GM12873 (cell line): Measurements from ENCODE around the gene GPRC5B.

Experiments used
- TF ChIP-seq, protein P1 (sequence below): IDR thresholded peaks from 2 replicates; pipeline ENCODE4 v1.5.1; 2012; ENCODE audit warnings: low read depth, mild to moderate bottlenecking, moderate library complexity, low read length, control low read depth; ENCODE audit not compliant: insufficient read depth; ENCODE audit errors: missing control alignments

GPRC5B gene

DNA sequence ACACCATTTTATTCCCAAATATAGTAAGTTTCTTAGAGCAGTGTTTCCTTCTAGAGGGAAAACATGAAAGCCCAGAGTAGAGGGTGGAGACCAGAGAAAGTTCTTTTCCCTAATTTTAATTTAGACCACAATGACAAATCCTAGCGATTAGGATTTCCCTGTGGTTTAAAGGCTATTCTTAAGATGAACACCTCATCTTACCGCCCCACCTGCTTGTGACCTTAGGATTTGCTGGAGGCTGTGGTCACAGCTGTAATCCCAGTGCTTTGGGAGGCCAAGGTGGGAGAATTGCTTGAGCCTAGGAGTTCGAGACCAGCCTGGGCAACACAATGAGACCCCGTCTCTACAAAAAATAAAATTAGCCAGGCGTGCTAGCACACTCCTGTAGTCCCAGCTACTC, 51.1 kb downstream of the GPRC5B start:
- TF ChIP-seq, protein P1, sequence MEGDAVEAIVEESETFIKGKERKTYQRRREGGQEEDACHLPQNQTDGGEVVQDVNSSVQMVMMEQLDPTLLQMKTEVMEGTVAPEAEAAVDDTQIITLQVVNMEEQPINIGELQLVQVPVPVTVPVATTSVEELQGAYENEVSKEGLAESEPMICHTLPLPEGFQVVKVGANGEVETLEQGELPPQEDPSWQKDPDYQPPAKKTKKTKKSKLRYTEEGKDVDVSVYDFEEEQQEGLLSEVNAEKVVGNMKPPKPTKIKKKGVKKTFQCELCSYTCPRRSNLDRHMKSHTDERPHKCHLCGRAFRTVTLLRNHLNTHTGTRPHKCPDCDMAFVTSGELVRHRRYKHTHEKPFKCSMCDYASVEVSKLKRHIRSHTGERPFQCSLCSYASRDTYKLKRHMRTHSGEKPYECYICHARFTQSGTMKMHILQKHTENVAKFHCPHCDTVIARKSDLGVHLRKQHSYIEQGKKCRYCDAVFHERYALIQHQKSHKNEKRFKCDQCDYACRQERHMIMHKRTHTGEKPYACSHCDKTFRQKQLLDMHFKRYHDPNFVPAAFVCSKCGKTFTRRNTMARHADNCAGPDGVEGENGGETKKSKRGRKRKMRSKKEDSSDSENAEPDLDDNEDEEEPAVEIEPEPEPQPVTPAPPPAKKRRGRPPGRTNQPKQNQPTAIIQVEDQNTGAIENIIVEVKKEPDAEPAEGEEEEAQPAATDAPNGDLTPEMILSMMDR = no peak

DNA sequence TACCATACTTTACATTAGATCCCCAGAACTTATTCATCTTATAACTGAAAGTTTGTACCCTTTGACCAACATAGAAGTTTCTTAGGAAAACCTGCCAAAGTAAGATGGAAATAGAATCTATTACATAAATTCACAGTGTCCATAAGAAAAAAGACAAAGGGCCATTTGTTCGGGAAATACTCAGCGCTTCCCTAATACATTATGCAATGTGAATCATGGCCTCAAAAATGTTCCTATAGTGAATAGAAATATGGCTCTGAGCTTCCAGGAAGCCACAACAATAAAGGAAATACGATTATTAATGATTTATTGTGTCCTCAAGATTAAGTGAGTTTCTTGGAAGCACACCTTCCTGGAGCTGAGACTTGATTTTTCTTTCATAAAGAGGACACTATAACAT, 51.5 kb downstream of the GPRC5B start:
- TF ChIP-seq, protein P1 = no peak

- TF ChIP-seq, protein P1 = no peak
Observed at GRCh38 chr16:19831678-19832077, 53.0 kb downstream of the GPRC5B start.

DNA sequence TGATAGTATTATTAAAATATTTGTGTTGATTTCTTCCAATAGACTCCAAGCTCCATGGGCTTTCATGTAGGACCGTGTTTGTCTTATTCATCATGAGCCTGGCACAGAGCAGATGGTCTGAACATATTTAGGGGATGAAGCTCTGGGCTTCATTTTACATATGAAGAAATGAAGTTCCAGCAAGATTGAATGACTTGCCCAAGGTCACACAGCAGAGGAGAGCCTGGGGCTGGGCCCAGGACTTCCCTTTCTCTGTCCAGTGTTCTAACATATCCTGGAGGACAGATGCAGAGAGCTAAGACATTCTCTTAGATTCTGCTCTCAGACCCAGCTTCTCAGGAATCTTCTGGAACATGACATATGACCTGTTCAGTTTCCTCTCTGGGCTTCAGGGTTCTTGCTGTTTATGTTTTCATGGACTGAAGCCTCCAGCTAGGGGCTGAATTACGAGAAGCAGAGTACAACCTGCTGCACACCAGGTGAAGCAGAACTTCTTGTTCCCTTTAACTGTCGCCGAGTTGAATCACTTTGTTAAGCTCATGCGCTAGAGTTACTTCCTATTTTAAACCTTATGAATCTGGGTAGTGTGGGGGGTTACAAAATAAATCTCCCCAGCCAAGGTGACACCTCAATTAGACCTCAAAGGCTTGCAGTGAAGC, 53.6 kb downstream of the GPRC5B start:
- TF ChIP-seq, protein P1 = no peak

- TF ChIP-seq, protein P1 = no peak
Observed at GRCh38 chr16:19829844-19830692, 54.6 kb downstream of the GPRC5B start.

DNA sequence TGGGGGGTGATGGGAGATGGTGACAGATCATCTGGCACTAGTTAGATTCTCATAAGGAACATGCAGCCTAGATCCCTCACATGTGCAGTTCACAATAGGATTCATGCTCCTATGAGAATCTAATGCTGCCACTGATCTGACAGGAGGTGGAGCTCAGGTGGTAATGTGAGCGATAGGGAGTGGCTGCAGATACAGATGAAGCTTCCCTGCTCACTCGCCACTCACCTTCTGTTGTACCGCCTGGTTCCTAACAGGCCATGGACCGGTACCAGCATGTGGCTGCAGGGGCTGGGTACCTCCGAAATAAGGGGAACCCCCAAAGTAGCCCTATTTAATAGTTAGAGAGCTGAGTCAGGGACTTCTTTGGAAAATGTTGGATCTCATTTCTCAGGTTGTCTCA, 60.4 kb downstream of the GPRC5B start:
- TF ChIP-seq, protein P1 = no peak

- TF ChIP-seq, protein P1 = no peak
Observed at GRCh38 chr16:19823322-19823721, 61.3 kb downstream of the GPRC5B start.
